G401.6 (cell line): ENCODE measurements around the gene C5.
"Not testable (repeated sequence)": the region's sequence is repeated elsewhere in the genome, so short reads cannot be mapped to it uniquely, and the experiment has no call there.

Experiments used
- FAIRE-seq: peaks from 2 replicates; lab custom pipeline; 2012; peaks lifted over from hg19 to GRCh38; lab: Jason Lieb, UNC

Gene C5

DNA sequence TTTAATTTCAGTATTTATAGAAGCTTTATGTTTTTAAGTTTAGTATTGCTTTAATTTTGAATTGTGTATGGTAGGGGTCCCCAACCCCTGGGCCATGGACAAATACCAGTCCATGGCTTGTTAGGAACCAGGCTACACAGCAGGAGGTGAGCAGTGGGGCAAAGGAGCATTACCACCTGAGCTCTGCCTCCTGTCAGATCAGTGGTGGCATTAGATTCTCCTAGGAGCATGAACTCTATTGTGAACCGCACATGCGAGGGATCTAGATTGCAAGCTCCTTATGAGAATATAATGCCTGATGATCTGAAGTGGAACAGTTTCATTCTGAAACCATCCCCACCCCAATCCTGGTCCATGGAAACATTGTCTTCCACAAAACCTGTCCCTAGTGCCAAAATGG is 1.9 kb downstream of the C5 start:
- FAIRE-seq, result no peak

- FAIRE-seq, result no peak
Observed at GRCh38 chr9:121038804-121039203, 11.3 kb downstream of the C5 start.

- FAIRE-seq, result no peak
Observed at GRCh38 chr9:121038362-121038761, 11.7 kb downstream of the C5 start.

- FAIRE-seq, result not testable (repeated sequence)
Observed at GRCh38 chr9:121035717-121036116, 14.4 kb downstream of the C5 start.

DNA sequence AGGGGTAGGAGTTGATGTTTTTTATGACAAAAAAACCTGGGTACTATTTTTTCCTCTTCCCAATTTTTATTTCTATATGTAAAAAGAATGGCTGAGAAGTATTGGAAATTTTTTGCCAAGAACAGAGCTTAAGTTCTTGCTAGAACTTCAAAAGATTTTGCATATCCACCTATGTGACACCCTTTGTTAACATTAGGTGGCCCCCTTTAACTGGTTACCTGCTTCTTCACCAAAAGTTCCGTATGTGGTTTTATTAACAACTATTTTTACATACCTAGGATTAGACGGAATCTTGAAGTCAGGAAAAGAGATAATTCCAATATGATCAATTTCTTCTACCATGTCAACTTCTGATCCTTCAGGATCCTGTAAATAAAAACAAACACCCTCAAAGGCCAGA is 15.5 kb downstream of the C5 start:
- no peak for FAIRE-seq

DNA sequence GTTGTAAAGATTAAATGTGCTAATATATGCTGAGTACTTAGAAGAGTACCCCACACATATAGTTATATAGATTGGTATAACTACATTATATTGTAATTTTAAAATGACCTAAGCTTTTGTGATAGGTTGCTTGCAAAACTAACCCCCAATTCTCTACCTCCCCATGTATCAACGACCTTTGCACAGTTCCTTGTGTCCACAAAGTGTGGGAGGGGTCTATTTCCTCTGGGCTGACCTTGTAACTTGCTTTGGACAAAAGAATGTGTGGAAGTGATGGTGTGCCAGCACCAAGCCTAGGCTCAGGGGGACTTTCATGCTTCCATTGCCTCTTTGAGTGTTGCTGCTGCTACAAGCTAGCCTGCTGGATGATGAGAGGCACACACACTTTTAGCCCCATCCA is 20.6 kb downstream of the C5 start:
- FAIRE-seq, result no peak

DNA sequence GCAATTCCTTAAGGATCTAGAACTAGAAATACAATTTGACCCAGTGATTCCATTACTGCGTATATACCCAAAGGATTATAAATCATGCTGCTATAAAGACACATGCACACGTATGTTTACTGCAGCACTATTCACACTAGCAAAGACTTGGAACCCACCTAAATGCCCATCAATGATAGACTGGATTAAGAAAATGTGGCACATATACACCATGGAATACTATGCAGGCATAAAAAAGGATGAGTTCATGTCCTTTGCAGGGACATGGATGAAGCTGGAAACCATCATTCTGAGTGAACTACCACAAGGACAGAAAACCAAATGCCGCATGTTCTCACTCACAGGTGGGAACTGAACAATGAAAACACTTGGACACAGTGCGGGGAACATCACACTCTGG is 21.8 kb downstream of the C5 start:
- not testable (repeated sequence) for FAIRE-seq

- FAIRE-seq, result no peak
Observed at GRCh38 chr9:121026768-121027167, 23.3 kb downstream of the C5 start.

- no peak for FAIRE-seq
Observed at GRCh38 chr9:121026260-121026691, 23.8 kb downstream of the C5 start.

DNA sequence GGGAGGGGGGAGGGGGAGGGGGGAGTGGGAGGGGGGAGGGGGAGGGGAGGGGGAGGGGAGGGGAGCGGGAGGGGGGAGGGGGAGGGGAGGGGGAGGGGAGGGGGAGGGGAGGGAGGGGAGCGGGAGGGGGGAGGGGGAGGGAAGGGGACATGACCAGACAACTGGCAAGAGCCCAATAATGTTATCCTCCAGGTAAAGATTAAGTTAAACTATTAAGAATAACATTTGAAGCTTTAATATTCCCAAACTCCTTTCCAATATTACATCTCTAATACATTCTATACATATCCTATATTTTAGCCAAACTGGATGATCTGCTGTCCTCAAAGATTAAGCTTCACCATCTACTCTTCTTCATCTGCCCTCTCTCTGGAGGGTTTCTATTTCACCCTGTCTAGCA is 25.8 kb downstream of the C5 start:
- no peak for FAIRE-seq

DNA sequence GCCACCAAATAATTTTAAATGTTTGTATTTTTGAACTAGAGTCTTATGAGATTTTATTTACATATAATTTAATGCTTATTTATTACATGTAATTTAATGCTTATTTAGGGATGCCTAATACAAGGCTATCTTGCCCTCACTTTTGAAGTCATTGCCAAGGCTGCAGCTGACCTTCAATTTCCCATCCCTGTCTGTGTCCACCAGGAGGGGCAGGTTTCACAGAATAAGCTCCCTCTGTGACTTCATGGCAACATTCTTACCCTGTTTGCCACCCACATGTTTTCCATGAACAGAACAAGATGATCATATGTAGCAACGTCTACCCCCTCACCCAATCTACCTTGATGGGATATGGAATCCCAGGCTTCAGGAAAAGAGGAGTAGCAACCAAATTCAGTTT is 27.0 kb downstream of the C5 start:
- no peak for FAIRE-seq

DNA sequence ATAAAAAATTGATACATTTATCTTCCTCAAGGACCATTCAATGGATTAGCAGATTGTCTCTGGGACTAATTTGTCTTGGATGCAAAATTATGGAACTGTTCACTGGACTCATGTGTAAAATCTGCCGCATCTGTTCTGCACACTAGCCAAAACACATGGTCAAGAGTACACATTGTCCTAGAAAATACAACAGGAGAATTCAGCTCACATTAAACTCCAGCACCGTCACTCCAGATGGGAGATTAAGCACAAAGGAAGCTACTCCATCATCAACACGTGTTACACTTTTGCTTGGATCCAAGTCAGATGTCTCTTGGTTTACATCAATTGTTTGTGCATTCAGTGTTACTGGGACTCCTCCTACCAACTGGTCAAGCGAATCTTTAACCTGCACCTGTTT is 28.8 kb downstream of the C5 start:
- no peak for FAIRE-seq

DNA sequence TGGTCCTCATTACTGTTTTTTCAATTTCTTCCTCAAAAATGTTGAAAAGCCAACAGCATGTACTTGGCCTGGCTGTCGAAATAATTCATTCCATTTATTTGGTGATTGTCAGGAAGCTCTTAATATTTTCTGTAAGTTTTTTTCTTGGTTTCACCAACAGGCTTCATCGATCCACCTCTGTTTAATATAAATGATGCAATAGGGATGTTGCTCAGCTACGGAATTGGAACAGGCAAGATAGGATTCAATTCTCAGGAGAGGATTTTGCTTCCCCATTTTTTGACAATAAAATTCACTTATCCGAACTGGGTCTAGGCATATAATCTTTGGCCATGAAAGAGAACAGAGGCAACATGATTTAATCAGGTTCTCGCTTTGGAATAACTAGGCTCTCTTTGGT is 30.8 kb downstream of the C5 start:
- FAIRE-seq, result no peak

GRCh38 chr9:121013911-121014310 is 36.2 kb downstream of the C5 start:
- FAIRE-seq, result no peak

DNA sequence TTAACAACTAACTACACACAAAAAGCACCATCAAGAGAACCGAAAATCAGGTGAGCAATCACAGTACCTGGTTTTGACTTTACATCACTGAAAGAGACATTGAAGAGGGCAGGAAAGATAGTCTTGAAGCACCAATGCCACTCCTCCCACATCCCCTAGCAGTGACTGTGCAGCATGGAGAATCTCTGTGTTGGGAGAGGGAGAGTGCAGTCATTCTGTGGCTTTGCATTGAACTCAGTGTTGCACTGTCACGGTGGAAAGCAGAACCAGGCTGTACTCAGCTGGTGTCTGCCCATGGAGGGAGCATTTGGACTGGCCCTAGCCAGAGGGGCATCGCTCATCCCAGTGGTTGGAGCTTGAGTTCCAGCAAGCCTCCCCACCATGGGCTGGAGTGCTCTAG is 40.4 kb downstream of the C5 start:
- FAIRE-seq, result no peak

GRCh38 chr9:120999317-120999716 is 50.8 kb downstream of the C5 start:
- FAIRE-seq, result no peak

- no peak for FAIRE-seq
Observed at GRCh38 chr9:120998111-120998510, 52.0 kb downstream of the C5 start.

DNA sequence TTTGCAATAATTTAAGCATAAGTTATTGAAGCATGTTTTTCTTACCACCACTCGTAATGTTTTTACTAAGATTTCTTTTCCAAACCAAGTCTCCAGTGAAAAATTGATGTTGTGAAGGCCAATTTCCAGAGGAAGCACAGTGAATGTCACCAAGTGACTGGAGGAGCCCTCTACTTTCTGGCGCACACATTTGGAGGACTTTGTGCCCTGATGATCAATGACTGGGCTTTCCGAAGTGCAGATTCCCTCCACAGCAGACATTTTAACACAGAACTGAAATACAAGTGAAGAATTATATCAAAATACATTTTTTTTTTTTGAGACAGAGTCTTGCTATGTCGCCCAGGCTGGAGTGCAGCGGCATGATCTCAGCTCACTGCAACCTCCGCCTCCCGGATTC is 52.6 kb downstream of the C5 start:
- FAIRE-seq, result no peak

- FAIRE-seq, result no peak
Observed at GRCh38 chr9:120996409-120996808, 53.7 kb downstream of the C5 start.

DNA sequence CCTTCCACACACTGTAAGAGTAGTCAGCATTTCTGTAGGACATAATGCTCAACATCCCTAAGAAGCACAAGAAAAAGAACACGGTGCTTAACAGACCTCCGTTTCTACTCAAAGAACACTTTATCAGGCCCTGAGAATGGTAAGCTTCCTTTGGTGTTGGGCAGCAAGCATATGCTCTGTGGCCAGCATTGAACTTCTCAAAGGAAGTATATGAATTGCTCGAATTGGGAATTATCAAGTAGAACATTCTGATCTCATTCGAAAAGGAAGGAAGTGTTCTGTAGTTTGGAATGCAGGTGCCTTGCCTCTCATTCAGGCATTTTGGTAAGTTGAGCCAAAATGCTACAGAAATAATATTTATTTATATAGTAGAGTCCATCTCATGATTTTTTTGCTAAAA is 61.0 kb downstream of the C5 start:
- no peak for FAIRE-seq

DNA sequence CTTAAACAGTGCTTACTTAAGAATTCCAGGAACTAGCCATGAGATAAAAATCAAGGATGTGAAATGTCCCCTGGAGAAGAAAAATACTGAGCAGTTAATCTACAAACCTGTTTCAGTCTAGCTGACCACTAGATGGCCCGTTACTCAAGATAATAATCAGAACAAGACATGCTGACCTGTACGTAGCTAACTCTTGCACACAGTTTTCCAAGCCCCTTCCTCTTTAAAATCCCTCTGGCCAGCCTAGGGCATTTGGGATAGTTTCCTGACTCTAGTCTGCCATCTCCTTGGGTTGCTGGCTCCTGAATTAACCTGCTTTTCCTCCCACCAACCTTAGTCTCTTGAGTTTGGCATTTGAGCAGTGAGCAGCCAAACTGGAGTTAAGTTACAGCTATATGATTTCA is 64.3 kb downstream of the C5 start:
- FAIRE-seq, result peak; percentile 68

- no peak for FAIRE-seq
Observed at GRCh38 chr9:120983259-120983837, 66.7 kb downstream of the C5 start.

- no peak for FAIRE-seq
Observed at GRCh38 chr9:120982836-120983235, 67.2 kb downstream of the C5 start.

DNA sequence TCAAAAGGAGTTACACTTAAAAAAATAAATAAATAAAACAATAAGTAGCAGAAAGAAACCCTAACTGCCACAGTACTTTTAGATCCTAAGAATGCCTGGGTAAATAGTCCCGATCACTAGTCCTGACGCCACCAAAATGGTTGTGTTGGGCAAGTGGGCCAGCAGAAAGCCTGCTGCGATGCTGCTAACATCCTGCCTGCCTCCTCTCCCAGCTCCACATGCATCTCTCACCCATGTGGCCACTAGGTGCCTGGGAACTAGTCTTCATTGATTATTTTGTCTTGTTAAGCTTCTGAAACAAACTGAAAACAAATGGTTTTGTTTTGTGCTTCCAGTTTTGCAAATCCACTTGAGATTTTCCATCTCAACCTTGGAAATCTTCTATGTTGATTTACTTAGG is 69.1 kb downstream of the C5 start:
- no peak for FAIRE-seq

- no peak for FAIRE-seq
Observed at GRCh38 chr9:120979797-120980196, 70.3 kb downstream of the C5 start.
